WTC11 (cell line): ENCODE measurements around the gene C6orf141. TPM values are rescaled to one million over a fixed set of nuclear protein-coding genes. Genes with fewer than 3 reads are reported as not detected.

Source experiments
- ATAC-seq: fragments of 200-7000 bp; cut with Tn5 transposase; 2 replicates; pipeline ENCODE4 v1.10.0; 2021; ENCODE audit warnings: mild to moderate bottlenecking, moderate library complexity
- Bru-seq: library from RNA; stranded (reverse); fragments of 400-500 nt; gene quantifications from one replicate; lab custom pipeline; 2021; lab: Mats Ljungman, UMichigan
- CTCF ChIA-PET: fragments of 300-600 bp; sonication (Branson Sonifier 250); formaldehyde crosslinking; loops from one replicate; lab custom pipeline; 2021; ENCODE audit warnings: antibody characterized with exemption; lab: Charles Lee
- POLR2A ChIA-PET: fragments of 350-600 bp; sonication (Branson Sonifier 250); formaldehyde crosslinking; loops from one replicate; lab custom pipeline; 2021; ENCODE audit warnings: antibody characterized with exemption; lab: Charles Lee
- DNase-seq: peaks from one replicate; pipeline ENCODE4 v3.0.0; 2021; ENCODE audit warnings: low spot score
- H3K27ac Mint-ChIP-seq: 2 replicates; pipeline ENCODE4 v1.8.0; 2021; ENCODE audit warnings: mixed read lengths
- H3K27me3 Mint-ChIP-seq: 2 replicates; pipeline ENCODE4 v1.8.0; 2021; ENCODE audit warnings: low read depth, mild to moderate bottlenecking, moderate library complexity, mixed read lengths
- H3K36me3 Mint-ChIP-seq: 2 replicates; pipeline ENCODE4 v1.8.0; 2021; ENCODE audit warnings: mixed read lengths
- H3K4me1 Mint-ChIP-seq: 2 replicates; pipeline ENCODE4 v1.8.0; 2022; ENCODE audit warnings: mixed read lengths
- H3K4me3 Mint-ChIP-seq: 2 replicates; pipeline ENCODE4 v1.8.0; 2021; ENCODE audit warnings: mild to moderate bottlenecking, moderate library complexity, mixed read lengths
- H3K9me3 Mint-ChIP-seq: 2 replicates; pipeline ENCODE4 v1.8.0; 2021; ENCODE audit warnings: mixed read lengths
- ATF1 ChIP-seq: sonication (generic); formaldehyde crosslinking; IDR thresholded peaks from 2 replicates; pipeline ENCODE4 v1.8.1; 2023; ENCODE audit warnings: mild to moderate bottlenecking, moderate library complexity, missing genetic modification reagents
- CREB1 ChIP-seq: sonication (generic); formaldehyde crosslinking; IDR thresholded peaks from 2 replicates; pipeline ENCODE4 v1.8.0; 2023; ENCODE audit warnings: mild to moderate bottlenecking, missing genetic modification reagents
- CREM ChIP-seq: sonication (generic); formaldehyde crosslinking; IDR thresholded peaks from 2 replicates; pipeline ENCODE4 v1.8.1; 2022; ENCODE audit warnings: mild to moderate bottlenecking, missing genetic modification reagents, moderate library complexity
- ELF4 ChIP-seq: sonication (generic); formaldehyde crosslinking; IDR thresholded peaks from 2 replicates; pipeline ENCODE4 v1.8.1; 2022; ENCODE audit warnings: low read depth, mild to moderate bottlenecking, moderate library complexity, missing genetic modification reagents
- ESRRA ChIP-seq: sonication (generic); formaldehyde crosslinking; IDR thresholded peaks from 2 replicates; pipeline ENCODE4 v1.8.1; 2022; ENCODE audit warnings: mild to moderate bottlenecking, missing genetic modification reagents, borderline replicate concordance
- FOXK1 ChIP-seq: sonication (generic); formaldehyde crosslinking; IDR thresholded peaks from 2 replicates; pipeline ENCODE4 v1.8.0; 2022; ENCODE audit warnings: mild to moderate bottlenecking, moderate library complexity, missing genetic modification reagents
- FOXP1 ChIP-seq: sonication (generic); formaldehyde crosslinking; IDR thresholded peaks from 2 replicates; pipeline ENCODE4 v1.8.0; 2022; ENCODE audit warnings: missing genetic modification reagents, mild to moderate bottlenecking, moderate library complexity, borderline replicate concordance
- HMGA2 ChIP-seq: fragments of 250-450 bp; sonication (Bioruptor Pico); IDR thresholded peaks from 2 replicates; pipeline ENCODE4 v1.4.0; 2021; ENCODE audit warnings: mild to moderate bottlenecking, moderate library complexity
- NR2C2 ChIP-seq: sonication (generic); formaldehyde crosslinking; IDR thresholded peaks from 2 replicates; pipeline ENCODE4 v1.8.0; 2022; ENCODE audit warnings: mild to moderate bottlenecking, missing genetic modification reagents
- OVOL2 ChIP-seq: fragments of 250-450 bp; sonication (Bioruptor Pico); IDR thresholded peaks from 2 replicates; pipeline ENCODE4 v1.9.0; 2021; ENCODE audit warnings: mild to moderate bottlenecking, borderline replicate concordance
- SMAD4 ChIP-seq: sonication (generic); formaldehyde crosslinking; IDR thresholded peaks from 2 replicates; pipeline ENCODE4 v1.8.0; 2022; ENCODE audit warnings: mild to moderate bottlenecking, missing genetic modification reagents
- TEAD1 ChIP-seq: sonication (generic); formaldehyde crosslinking; IDR thresholded peaks from 2 replicates; pipeline ENCODE4 v1.8.0; 2022; ENCODE audit warnings: mild to moderate bottlenecking, missing genetic modification reagents
- TEAD4 ChIP-seq: sonication (generic); formaldehyde crosslinking; IDR thresholded peaks from 2 replicates; pipeline ENCODE4 v1.8.0; 2022; ENCODE audit warnings: mild to moderate bottlenecking, missing genetic modification reagents
- ZBTB21 ChIP-seq: sonication (generic); formaldehyde crosslinking; IDR thresholded peaks from 2 replicates; pipeline ENCODE4 v1.8.1; 2023; ENCODE audit warnings: mild to moderate bottlenecking, missing genetic modification reagents, borderline replicate concordance
- ZNF219 ChIP-seq: sonication (generic); formaldehyde crosslinking; IDR thresholded peaks from 2 replicates; pipeline ENCODE4 v1.8.0; 2023; ENCODE audit warnings: missing genetic modification reagents, mild to moderate bottlenecking, borderline replicate concordance
- ZNF232 ChIP-seq: sonication (generic); formaldehyde crosslinking; IDR thresholded peaks from 2 replicates; pipeline ENCODE4 v1.8.0; 2022; ENCODE audit warnings: mild to moderate bottlenecking, missing genetic modification reagents
- ZNF263 ChIP-seq: sonication (generic); formaldehyde crosslinking; IDR thresholded peaks from 2 replicates; pipeline ENCODE4 v1.8.1; 2022; ENCODE audit warnings: low read depth, mild to moderate bottlenecking, moderate library complexity, missing genetic modification reagents
- long read RNA-seq, 3 experiments: library from RNA in 1 of 3; library from capped mRNA in 1 of 3; library from polyadenylated mRNA in 1 of 3; unstranded in 2 of 3; stranded (forward) in 1 of 3; transcript quantifications; one replicate each; pipeline ENCODE4 v2.0.0, GENCODE V29; 2021
- total RNA-seq: library from RNA; stranded (reverse); gene quantifications from 3 replicates; pipeline ENCODE4 v1.2.3, GENCODE V29; 2021
- TF ChIP-seq, protein P1 (sequence below): sonication (generic); formaldehyde crosslinking; IDR thresholded peaks from 2 replicates; pipeline ENCODE4 v1.8.1; 2023; ENCODE audit warnings: mild to moderate bottlenecking, moderate library complexity, missing genetic modification reagents
- TF ChIP-seq, protein P2 (sequence below): sonication (generic); formaldehyde crosslinking; IDR thresholded peaks from 2 replicates; pipeline ENCODE4 v1.8.1; 2023; ENCODE audit warnings: mild to moderate bottlenecking, missing genetic modification reagents
- TF ChIP-seq, protein P3 (sequence below): sonication (generic); formaldehyde crosslinking; IDR thresholded peaks from 2 replicates; pipeline ENCODE4 v1.8.1; 2023; ENCODE audit warnings: mild to moderate bottlenecking, missing genetic modification reagents, borderline replicate concordance
- TF ChIP-seq, protein P4 (sequence below): sonication (generic); formaldehyde crosslinking; IDR thresholded peaks from 2 replicates; pipeline ENCODE4 v1.8.1; 2022; ENCODE audit warnings: low read depth, missing genetic modification reagents, borderline replicate concordance
- TF ChIP-seq, protein P5 (sequence below): sonication (generic); formaldehyde crosslinking; IDR thresholded peaks from 2 replicates; pipeline ENCODE4 v1.8.0; 2022; ENCODE audit warnings: mild to moderate bottlenecking, missing genetic modification reagents
- TF ChIP-seq, protein P6 (sequence below): sonication (generic); formaldehyde crosslinking; IDR thresholded peaks from 2 replicates; pipeline ENCODE4 v1.8.0; 2022; ENCODE audit warnings: mild to moderate bottlenecking, missing genetic modification reagents

Gene C6orf141
- total RNA-seq: 6.5 to 14.4 TPM (median 8.2 TPM) in 3 replicates
- percentile 87 among the genes with signal in this experiment for Bru-seq, nascent RNA
- long read RNA-seq, experiment 1, partial matches to known transcripts: 2 of 17 reads
- long read RNA-seq, experiment 1, other reads (novel, unspliced or antisense): 13 of 17 reads
- long read RNA-seq, experiment 2, partial matches to known transcripts: 0 of 2 reads
- long read RNA-seq, experiment 2, other reads (novel, unspliced or antisense): 2 of 2 reads
- long read RNA-seq, experiment 3, partial matches to known transcripts: 0 of 2 reads
- long read RNA-seq, experiment 3, other reads (novel, unspliced or antisense): 1 of 2 reads

DNA sequence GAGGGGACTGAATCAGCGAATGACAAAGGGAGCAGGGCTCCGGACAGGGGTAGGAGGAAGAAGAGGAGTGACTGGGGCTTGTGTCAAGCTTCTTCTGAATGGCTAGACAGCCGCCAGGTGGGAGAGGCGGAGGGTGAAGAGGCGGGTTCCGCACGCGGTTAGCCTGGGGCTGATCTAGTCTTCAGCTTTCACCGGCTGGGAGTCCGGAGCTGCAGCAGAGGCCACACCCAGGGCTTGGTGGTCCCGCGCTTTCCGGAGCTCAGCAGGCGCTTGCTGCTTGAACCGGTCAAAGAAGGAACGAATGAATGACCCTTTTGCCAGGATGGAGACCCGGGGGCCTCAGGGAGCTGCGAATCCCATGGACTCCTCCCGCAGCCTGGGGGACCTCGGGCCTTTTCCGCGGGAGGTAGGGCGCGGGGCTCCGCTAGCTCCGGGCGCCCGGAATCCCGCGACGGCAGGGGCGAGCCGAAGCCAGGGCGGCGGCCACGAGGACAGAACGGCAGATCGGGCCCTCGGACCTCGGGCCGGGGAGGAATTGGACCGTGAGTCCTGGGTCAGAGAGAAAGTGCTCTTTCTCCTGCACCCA, at the start of gene C6orf141:
Gene C6orf141 (plus strand): TSS at position 177 of the 586 bp plus-strand sequence. CDS start 125 bp downstream, at position 302.
- CTCF ChIA-PET: interaction anchor here (0.6 to 5.0 kb wide), 7 partner anchors 9 to 481 kb away, joined by 3 to 45 read pairs (median 7); no protein-coding TSS in a partner anchor
- POLR2A ChIA-PET: interaction anchor here (0.8 kb wide), 1 partner anchor 16 kb away, joined by 3 read pairs; no protein-coding TSS in a partner anchor
- peak; percentile 84 for ATAC-seq
- DNase-seq: peak; percentile 83
- peaks cover 70% of the 10 kb centered on the region for H3K27me3 Mint-ChIP-seq
- H3K9me3 Mint-ChIP-seq: no peaks in the 10 kb centered on the region
- H3K4me1 Mint-ChIP-seq: peaks cover 50% of the 10 kb centered on the region
- peaks cover 19% of the 10 kb centered on the region for H3K36me3 Mint-ChIP-seq
- peak within 1 kb of the TSS; percentile 84 for H3K27ac Mint-ChIP-seq
- peak within 1 kb of the TSS; percentile 76 for H3K4me3 Mint-ChIP-seq
- peak; percentile 57; the same call in 1 of the 2 replicates for TF ChIP-seq ZNF219
- TF ChIP-seq ATF1 (CRISPR knock-in tag): peak; percentile 79; the same call in 1 of the 2 replicates
- TF ChIP-seq, protein P1, sequence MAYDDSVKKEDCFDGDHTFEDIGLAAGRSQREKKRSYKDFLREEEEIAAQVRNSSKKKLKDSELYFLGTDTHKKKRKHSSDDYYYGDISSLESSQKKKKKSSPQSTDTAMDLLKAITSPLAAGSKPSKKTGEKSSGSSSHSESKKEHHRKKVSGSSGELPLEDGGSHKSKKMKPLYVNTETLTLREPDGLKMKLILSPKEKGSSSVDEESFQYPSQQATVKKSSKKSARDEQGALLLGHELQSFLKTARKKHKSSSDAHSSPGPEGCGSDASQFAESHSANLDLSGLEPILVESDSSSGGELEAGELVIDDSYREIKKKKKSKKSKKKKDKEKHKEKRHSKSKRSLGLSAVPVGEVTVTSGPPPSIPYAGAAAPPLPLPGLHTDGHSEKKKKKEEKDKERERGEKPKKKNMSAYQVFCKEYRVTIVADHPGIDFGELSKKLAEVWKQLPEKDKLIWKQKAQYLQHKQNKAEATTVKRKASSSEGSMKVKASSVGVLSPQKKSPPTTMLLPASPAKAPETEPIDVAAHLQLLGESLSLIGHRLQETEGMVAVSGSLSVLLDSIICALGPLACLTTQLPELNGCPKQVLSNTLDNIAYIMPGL (CRISPR knock-in tag): peak; percentile 46; the same call in 1 of the 2 replicates
- no peak for TF ChIP-seq ELF4 (CRISPR knock-in tag)
- TF ChIP-seq CREM (CRISPR knock-in tag): 0 out of 2 replicates have a peak, but pooled peaks have one; percentile 19
- TF ChIP-seq, protein P2, sequence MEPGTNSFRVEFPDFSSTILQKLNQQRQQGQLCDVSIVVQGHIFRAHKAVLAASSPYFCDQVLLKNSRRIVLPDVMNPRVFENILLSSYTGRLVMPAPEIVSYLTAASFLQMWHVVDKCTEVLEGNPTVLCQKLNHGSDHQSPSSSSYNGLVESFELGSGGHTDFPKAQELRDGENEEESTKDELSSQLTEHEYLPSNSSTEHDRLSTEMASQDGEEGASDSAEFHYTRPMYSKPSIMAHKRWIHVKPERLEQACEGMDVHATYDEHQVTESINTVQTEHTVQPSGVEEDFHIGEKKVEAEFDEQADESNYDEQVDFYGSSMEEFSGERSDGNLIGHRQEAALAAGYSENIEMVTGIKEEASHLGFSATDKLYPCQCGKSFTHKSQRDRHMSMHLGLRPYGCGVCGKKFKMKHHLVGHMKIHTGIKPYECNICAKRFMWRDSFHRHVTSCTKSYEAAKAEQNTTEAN (CRISPR knock-in tag): peak; percentile 49; the same call in 1 of the 2 replicates
- TF ChIP-seq ESRRA (CRISPR knock-in tag): peak; percentile 80; the same call in 1 of the 2 replicates
- peak; percentile 47; the same call in 1 of the 2 replicates for TF ChIP-seq SMAD4 (CRISPR knock-in tag)
- TF ChIP-seq FOXP1 (CRISPR knock-in tag): peak; percentile 72; the same call in 1 of the 2 replicates
- peak; percentile 70; the same call in 1 of the 2 replicates for TF ChIP-seq FOXK1 (CRISPR knock-in tag)
- TF ChIP-seq NR2C2 (CRISPR knock-in tag): 0 out of 2 replicates have a peak, but pooled peaks have one; percentile 9
- TF ChIP-seq, protein P3, sequence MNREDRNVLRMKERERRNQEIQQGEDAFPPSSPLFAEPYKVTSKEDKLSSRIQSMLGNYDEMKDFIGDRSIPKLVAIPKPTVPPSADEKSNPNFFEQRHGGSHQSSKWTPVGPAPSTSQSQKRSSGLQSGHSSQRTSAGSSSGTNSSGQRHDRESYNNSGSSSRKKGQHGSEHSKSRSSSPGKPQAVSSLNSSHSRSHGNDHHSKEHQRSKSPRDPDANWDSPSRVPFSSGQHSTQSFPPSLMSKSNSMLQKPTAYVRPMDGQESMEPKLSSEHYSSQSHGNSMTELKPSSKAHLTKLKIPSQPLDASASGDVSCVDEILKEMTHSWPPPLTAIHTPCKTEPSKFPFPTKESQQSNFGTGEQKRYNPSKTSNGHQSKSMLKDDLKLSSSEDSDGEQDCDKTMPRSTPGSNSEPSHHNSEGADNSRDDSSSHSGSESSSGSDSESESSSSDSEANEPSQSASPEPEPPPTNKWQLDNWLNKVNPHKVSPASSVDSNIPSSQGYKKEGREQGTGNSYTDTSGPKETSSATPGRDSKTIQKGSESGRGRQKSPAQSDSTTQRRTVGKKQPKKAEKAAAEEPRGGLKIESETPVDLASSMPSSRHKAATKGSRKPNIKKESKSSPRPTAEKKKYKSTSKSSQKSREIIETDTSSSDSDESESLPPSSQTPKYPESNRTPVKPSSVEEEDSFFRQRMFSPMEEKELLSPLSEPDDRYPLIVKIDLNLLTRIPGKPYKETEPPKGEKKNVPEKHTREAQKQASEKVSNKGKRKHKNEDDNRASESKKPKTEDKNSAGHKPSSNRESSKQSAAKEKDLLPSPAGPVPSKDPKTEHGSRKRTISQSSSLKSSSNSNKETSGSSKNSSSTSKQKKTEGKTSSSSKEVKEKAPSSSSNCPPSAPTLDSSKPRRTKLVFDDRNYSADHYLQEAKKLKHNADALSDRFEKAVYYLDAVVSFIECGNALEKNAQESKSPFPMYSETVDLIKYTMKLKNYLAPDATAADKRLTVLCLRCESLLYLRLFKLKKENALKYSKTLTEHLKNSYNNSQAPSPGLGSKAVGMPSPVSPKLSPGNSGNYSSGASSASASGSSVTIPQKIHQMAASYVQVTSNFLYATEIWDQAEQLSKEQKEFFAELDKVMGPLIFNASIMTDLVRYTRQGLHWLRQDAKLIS: 0 out of 2 replicates have a peak, but pooled peaks have one; percentile 34
- TF ChIP-seq ZNF232 (CRISPR knock-in tag): peak; percentile 40; the same call in 1 of the 2 replicates
- TF ChIP-seq, protein P4, sequence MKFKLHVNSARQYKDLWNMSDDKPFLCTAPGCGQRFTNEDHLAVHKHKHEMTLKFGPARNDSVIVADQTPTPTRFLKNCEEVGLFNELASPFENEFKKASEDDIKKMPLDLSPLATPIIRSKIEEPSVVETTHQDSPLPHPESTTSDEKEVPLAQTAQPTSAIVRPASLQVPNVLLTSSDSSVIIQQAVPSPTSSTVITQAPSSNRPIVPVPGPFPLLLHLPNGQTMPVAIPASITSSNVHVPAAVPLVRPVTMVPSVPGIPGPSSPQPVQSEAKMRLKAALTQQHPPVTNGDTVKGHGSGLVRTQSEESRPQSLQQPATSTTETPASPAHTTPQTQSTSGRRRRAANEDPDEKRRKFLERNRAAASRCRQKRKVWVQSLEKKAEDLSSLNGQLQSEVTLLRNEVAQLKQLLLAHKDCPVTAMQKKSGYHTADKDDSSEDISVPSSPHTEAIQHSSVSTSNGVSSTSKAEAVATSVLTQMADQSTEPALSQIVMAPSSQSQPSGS (CRISPR knock-in tag): no peak
- TF ChIP-seq, protein P5, sequence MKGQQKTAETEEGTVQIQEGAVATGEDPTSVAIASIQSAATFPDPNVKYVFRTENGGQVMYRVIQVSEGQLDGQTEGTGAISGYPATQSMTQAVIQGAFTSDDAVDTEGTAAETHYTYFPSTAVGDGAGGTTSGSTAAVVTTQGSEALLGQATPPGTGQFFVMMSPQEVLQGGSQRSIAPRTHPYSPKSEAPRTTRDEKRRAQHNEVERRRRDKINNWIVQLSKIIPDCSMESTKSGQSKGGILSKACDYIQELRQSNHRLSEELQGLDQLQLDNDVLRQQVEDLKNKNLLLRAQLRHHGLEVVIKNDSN (CRISPR knock-in tag): peak; percentile 40; the same call in 1 of the 2 replicates
- TF ChIP-seq, protein P6, sequence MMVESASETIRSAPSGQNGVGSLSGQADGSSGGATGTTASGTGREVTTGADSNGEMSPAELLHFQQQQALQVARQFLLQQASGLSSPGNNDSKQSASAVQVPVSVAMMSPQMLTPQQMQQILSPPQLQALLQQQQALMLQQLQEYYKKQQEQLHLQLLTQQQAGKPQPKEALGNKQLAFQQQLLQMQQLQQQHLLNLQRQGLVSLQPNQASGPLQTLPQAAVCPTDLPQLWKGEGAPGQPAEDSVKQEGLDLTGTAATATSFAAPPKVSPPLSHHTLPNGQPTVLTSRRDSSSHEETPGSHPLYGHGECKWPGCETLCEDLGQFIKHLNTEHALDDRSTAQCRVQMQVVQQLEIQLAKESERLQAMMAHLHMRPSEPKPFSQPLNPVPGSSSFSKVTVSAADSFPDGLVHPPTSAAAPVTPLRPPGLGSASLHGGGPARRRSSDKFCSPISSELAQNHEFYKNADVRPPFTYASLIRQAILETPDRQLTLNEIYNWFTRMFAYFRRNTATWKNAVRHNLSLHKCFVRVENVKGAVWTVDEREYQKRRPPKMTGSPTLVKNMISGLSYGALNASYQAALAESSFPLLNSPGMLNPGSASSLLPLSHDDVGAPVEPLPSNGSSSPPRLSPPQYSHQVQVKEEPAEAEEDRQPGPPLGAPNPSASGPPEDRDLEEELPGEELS (CRISPR knock-in tag): peak; percentile 64
- no peak for TF ChIP-seq TEAD4 (CRISPR knock-in tag)
- no peak for TF ChIP-seq OVOL2 (CRISPR knock-in tag)
- TF ChIP-seq TEAD1 (CRISPR knock-in tag): peak; percentile 93; the same call in 1 of the 2 replicates
- peak; percentile 68; the same call in 1 of the 2 replicates for TF ChIP-seq ZBTB21 (CRISPR knock-in tag)
- 0 out of 2 replicates have a peak, but pooled peaks have one; percentile 58 for TF ChIP-seq CREB1 (CRISPR knock-in tag)
- 0 out of 2 replicates have a peak, but pooled peaks have one; percentile 16 for TF ChIP-seq ZNF263 (CRISPR knock-in tag)
- no peak for TF ChIP-seq HMGA2
